MM.1S (cell line): ENCODE results near the gene NAIF1.

Experiments
- DNase-seq: peaks from one replicate; pipeline ENCODE4 v3.0.0-alpha.2; 2015
- H2AFZ ChIP-seq: fragments of 300-600 bp; sonication (generic); 2 replicates; pipeline ENCODE4 v1.6.0; 2016; ENCODE audit warnings: antibody characterized with exemption, low read length
- H3F3A ChIP-seq: fragments of 300-600 bp; sonication (generic); 2 replicates; pipeline ENCODE4 v1.6.1; 2016; ENCODE audit warnings: mild to moderate bottlenecking, antibody characterized with exemption, low read length, moderate library complexity, mixed read lengths; ENCODE audit not compliant: insufficient read depth
- H3K27ac ChIP-seq: fragments of 300-600 bp; sonication (generic); 2 replicates; pipeline ENCODE4 v1.5.1; 2016; ENCODE audit warnings: mild to moderate bottlenecking, low read length
- H3K27me3 ChIP-seq: fragments of 300-600 bp; sonication (generic); replicated peaks from 2 replicates; pipeline ENCODE4 v1.6.0; 2016; ENCODE audit warnings: low read length; ENCODE audit not compliant: insufficient read depth
- H3K36me3 ChIP-seq: fragments of 300-600 bp; sonication (generic); replicated peaks from 2 replicates; pipeline ENCODE4 v1.6.1; 2016; ENCODE audit warnings: mild to moderate bottlenecking, low read length, mixed read lengths; ENCODE audit not compliant: insufficient read depth
- H3K4me1 ChIP-seq: fragments of 300-600 bp; sonication (generic); 2 replicates; pipeline ENCODE4 v1.6.1; 2016; ENCODE audit warnings: low read length, mixed read lengths
- H3K4me2 ChIP-seq: fragments of 300-600 bp; sonication (generic); 2 replicates; pipeline ENCODE4 v1.6.0; 2016; ENCODE audit warnings: low read depth, low read length
- H3K4me3 ChIP-seq: fragments of 300-600 bp; sonication (generic); 2 replicates; pipeline ENCODE4 v1.5.1; 2016; ENCODE audit warnings: low read length, mixed read lengths
- H3K79me2 ChIP-seq: fragments of 300-600 bp; sonication (generic); 2 replicates; pipeline ENCODE4 v1.6.1; 2016; ENCODE audit warnings: mixed run types, low read length, mixed read lengths
- H3K9ac ChIP-seq: fragments of 300-600 bp; sonication (generic); 2 replicates; pipeline ENCODE4 v1.6.1; 2016; ENCODE audit warnings: low read length, mixed read lengths
- H3K9me2 ChIP-seq: fragments of 300-600 bp; sonication (generic); replicated peaks from 2 replicates; pipeline ENCODE4 v1.6.1; 2016; ENCODE audit warnings: mild to moderate bottlenecking, low read length, mixed read lengths; ENCODE audit not compliant: insufficient read depth
- H3K9me3 ChIP-seq: fragments of 300-600 bp; sonication (generic); replicated peaks from 2 replicates; pipeline ENCODE4 v1.6.1; 2016; ENCODE audit warnings: mild to moderate bottlenecking, low read length, mixed read lengths; ENCODE audit not compliant: insufficient read depth
- H4K20me1 ChIP-seq: fragments of 300-600 bp; sonication (generic); 2 replicates; pipeline ENCODE4 v1.6.1; 2016; ENCODE audit warnings: mild to moderate bottlenecking, low read length, moderate library complexity, mixed read lengths; ENCODE audit not compliant: insufficient read depth
- EZH2 ChIP-seq: fragments of 300-600 bp; sonication (generic); optimal IDR thresholded peaks from 2 replicates; pipeline ENCODE3; 2017; ENCODE audit warnings: low read depth, mild to moderate bottlenecking, antibody characterized with exemption, low read length, mixed read lengths
- EZH2phosphoT487 ChIP-seq: fragments of 300-600 bp; sonication (generic); IDR thresholded peaks from 2 replicates; pipeline ENCODE4 v1.6.1; 2018; ENCODE audit warnings: antibody characterized with exemption, low read length
- TF ChIP-seq, protein P1 (sequence below): fragments of 300-600 bp; sonication (generic); IDR thresholded peaks from 2 replicates; pipeline ENCODE4 v1.5.1; 2016; ENCODE audit warnings: antibody characterized with exemption, low read length, mixed read lengths

NAIF1 gene

DNA sequence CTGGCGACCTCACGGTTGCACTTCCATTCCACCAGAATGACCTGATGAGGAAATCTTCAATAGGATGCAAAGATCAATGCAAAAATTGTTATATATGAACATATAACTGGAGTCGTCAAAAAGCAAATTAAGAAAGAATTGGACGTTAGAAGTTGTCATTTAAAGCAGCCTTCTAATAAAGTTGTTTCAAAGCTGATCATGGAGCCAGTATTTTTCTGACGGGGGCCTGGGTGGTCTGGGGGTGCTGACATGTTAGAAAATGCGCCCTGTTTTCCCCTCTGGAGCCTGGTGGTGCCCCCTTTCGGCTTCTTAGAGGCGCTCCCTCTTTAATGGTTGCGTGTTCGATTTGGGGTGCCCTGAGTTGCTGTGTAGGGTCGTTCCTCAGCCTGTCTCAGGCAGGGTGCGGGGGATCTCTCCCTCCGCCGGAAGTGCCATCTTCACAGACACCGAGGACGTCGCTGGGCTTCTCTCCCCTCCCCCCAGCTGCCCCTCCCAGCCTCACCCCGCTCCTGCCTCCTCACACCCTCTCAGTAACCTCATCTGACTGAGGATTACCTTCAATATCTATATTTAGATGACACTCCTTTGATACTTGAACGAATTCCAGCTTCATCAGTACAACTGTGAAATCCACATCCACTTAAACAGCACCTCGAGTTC is 42.1 kb upstream of the NAIF1 start:
- no peaks in the 10 kb centered on the region for H3K9me3 ChIP-seq
- no peak for DNase-seq
- no peak for TF ChIP-seq EZH2
- TF ChIP-seq EZH2phosphoT487 = no peak
- TF ChIP-seq, protein P1, sequence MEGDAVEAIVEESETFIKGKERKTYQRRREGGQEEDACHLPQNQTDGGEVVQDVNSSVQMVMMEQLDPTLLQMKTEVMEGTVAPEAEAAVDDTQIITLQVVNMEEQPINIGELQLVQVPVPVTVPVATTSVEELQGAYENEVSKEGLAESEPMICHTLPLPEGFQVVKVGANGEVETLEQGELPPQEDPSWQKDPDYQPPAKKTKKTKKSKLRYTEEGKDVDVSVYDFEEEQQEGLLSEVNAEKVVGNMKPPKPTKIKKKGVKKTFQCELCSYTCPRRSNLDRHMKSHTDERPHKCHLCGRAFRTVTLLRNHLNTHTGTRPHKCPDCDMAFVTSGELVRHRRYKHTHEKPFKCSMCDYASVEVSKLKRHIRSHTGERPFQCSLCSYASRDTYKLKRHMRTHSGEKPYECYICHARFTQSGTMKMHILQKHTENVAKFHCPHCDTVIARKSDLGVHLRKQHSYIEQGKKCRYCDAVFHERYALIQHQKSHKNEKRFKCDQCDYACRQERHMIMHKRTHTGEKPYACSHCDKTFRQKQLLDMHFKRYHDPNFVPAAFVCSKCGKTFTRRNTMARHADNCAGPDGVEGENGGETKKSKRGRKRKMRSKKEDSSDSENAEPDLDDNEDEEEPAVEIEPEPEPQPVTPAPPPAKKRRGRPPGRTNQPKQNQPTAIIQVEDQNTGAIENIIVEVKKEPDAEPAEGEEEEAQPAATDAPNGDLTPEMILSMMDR = no peak
- H3F3A ChIP-seq = peaks cover 13% of the 10 kb centered on the region; the same call in 1 of the 2 replicates
- no peak overlapping the region for H3K9ac ChIP-seq
- H3K79me2 ChIP-seq = peaks cover 11% of the 10 kb centered on the region; the same call in 1 of the 2 replicates
- H3K9me2 ChIP-seq = no peaks in the 10 kb centered on the region
- no peaks in the 10 kb centered on the region for H3K4me1 ChIP-seq
- H3K36me3 ChIP-seq = peaks cover 7% of the 10 kb centered on the region; the same call in 1 of the 2 replicates
- H3K4me2 ChIP-seq = no peak overlapping the region
- H3K27me3 ChIP-seq = no peaks in the 10 kb centered on the region
- no peak overlapping the region for H3K27ac ChIP-seq
- H3K4me3 ChIP-seq = no peak overlapping the region
- H4K20me1 ChIP-seq = no peaks in the 10 kb centered on the region
- no peak overlapping the region for H2AFZ ChIP-seq

DNA sequence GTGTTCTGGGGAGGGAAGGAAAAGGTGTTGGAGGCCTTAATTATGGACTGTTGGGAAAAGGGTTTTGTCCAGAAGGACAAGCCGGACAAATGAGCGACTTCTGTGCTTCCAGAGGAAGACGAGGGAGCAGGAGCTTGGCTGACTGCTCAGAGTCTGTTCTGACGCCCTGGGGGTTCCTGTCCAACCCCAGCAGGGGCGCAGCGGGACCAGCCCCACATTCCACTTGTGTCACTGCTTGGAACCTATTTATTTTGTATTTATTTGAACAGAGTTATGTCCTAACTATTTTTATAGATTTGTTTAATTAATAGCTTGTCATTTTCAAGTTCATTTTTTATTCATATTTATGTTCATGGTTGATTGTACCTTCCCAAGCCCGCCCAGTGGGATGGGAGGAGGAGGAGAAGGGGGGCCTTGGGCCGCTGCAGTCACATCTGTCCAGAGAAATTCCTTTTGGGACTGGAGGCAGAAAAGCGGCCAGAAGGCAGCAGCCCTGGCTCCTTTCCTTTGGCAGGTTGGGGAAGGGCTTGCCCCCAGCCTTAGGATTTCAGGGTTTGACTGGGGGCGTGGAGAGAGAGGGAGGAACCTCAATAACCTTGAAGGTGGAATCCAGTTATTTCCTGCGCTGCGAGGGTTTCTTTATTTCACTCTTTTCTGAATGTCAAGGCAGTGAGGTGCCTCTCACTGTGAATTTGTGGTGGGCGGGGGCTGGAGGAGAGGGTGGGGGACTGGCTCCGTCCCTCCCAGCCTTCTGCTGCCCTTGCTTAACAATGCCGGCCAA is 41.3 kb upstream of the NAIF1 start:
- H3K27ac ChIP-seq = no peak overlapping the region

DNA sequence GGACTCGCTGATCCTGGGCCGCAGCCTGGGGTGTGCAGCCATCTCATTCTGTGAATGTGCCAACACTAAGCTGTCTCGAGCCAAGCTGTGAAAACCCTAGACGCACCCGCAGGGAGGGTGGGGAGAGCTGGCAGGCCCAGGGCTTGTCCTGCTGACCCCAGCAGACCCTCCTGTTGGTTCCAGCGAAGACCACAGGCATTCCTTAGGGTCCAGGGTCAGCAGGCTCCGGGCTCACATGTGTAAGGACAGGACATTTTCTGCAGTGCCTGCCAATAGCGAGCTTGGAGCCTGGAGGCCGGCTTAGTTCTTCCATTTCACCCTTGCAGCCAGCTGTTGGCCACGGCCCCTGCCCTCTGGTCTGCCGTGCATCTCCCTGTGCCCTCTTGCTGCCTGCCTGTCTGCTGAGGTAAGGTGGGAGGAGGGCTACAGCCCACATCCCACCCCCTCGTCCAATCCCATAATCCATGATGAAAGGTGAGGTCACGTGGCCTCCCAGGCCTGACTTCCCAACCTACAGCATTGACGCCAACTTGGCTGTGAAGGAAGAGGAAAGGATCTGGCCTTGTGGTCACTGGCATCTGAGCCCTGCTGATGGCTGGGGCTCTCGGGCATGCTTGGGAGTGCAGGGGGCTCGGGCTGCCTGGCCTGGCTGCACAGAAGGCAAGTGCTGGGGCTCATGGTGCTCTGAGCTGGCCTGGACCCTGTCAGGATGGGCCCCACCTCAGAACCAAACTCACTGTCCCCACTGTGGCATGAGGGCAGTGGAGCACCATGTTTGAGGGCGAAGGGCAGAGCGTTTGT is 40.5 kb upstream of the NAIF1 start:
- Histone ChIP-seq H3K4me3 (no peak overlapping the region), H3K9me2 (no peaks in the 10 kb centered on the region), H3K4me2 (no peak overlapping the region), H3F3A (peaks cover 16% of the 10 kb centered on the region; the same call in 1 of the 2 replicates), H3K4me1 (no peaks in the 10 kb centered on the region), H3K36me3 (peaks cover 7% of the 10 kb centered on the region; the same call in 1 of the 2 replicates), H3K27ac (no peak overlapping the region), H3K9me3 (no peaks in the 10 kb centered on the region), H2AFZ (no peak overlapping the region), H4K20me1 (no peaks in the 10 kb centered on the region), H3K79me2 (peaks cover 26% of the 10 kb centered on the region), H3K9ac (no peak overlapping the region), H3K27me3 (no peaks in the 10 kb centered on the region)
- TF ChIP-seq EZH2 (no peak), EZH2phosphoT487 (no peak)
- TF ChIP-seq, protein P1 = no peak
- DNase-seq = no peak

More for the DNA sequence above, 41.3 kb upstream of the NAIF1 start:
- no peaks in the 10 kb centered on the region for H4K20me1 ChIP-seq
- no peaks in the 10 kb centered on the region for H3K27me3 ChIP-seq
- no peak overlapping the region for H3K9ac ChIP-seq
- H2AFZ ChIP-seq = no peak overlapping the region
- peaks cover 18% of the 10 kb centered on the region for H3K79me2 ChIP-seq
- H3K4me3 ChIP-seq = no peak overlapping the region
- TF ChIP-seq EZH2 (no peak), EZH2phosphoT487 (no peak)
- TF ChIP-seq, protein P1 = no peak
- H3K36me3 ChIP-seq = peaks cover 7% of the 10 kb centered on the region; the same call in 1 of the 2 replicates
- H3K4me1 ChIP-seq = no peaks in the 10 kb centered on the region
- H3F3A ChIP-seq = peaks cover 16% of the 10 kb centered on the region; the same call in 1 of the 2 replicates
- no peak overlapping the region for H3K4me2 ChIP-seq
- DNase-seq = no peak
- no peaks in the 10 kb centered on the region for H3K9me2 ChIP-seq
- no peaks in the 10 kb centered on the region for H3K9me3 ChIP-seq
